K562 (cell line): ENCODE data around the gene TXLNB. TPM values are rescaled to one million over a fixed set of nuclear protein-coding genes. Genes with fewer than 3 reads are reported as not detected.

ENCODE experiments used
- ATAC-seq: fragments of 200-7000 bp; cut with Tn5 transposase; 3 replicates; pipeline ENCODE4 v1.9.1; 2020; ENCODE audit warnings: moderate library complexity
- BruUV-seq: library from RNA; stranded (reverse); fragments of 400-500 nt; replicated peaks from 2 replicates; lab custom pipeline; 2021; lab: Mats Ljungman, UMichigan
- CTCF ChIA-PET: fragments of 300-600 bp; formaldehyde crosslinking; extraction: SDS; loops from one replicate; lab custom pipeline; 2021; ENCODE audit warnings: low intra/inter-chr PET ratio; lab: Yijun Ruan, JAX
- POLR2A ChIA-PET: fragments of 300-600, 350-650 bp; sonication (Branson Sonifier 250); formaldehyde crosslinking; extraction: SDS; loops from one replicate; lab custom pipeline; 2021; ENCODE audit warnings: antibody characterized with exemption, inconsistent platforms; lab: Yijun Ruan, JAX
- DNase-seq, 4 experiments: peaks; one replicate each; pipeline versions ENCODE4 v3.0.0 to v3.0.0-alpha.2; 2011 to 2018; ENCODE audit warnings: low spot score in 3 of 4, mixed read lengths in 3 of 4; ENCODE audit errors: extremely low read depth in 1 of 4
- FAIRE-seq: peaks from 2 replicates; lab custom pipeline; 2011; peaks lifted over from hg19 to GRCh38; lab: Jason Lieb, UNC
- H2AFZ ChIP-seq: 2 replicates; pipeline ENCODE4 v1.6.0; 2011; ENCODE audit warnings: low read depth, low read length, control low read depth, inconsistent platforms
- H3K27ac ChIP-seq: fragments of 200-600 bp; 3 replicates; pipeline ENCODE4 v1.8.0; 2011; ENCODE audit warnings: low read depth, mild to moderate bottlenecking, control low read depth, inconsistent platforms, low read length, moderate library complexity, mixed read lengths; ENCODE audit errors: extremely low read depth
- H3K27me3 ChIP-seq, 2 experiments: fragments of 300-600 bp in 1 of 2; 2 replicates in 1 of 2; 3 replicates in 1 of 2; pipeline versions ENCODE4 v1.6.0 to v1.8.0; 2011; ENCODE audit warnings: inconsistent platforms in 2 of 2, low read length in 2 of 2, mild to moderate bottlenecking in 1 of 2, mixed read lengths in 1 of 2, moderate library complexity in 1 of 2; ENCODE audit not compliant: control insufficient read depth in 2 of 2, insufficient read depth in 2 of 2
- H3K36me3 ChIP-seq: fragments of 300-600 bp; 3 replicates; pipeline ENCODE4 v1.8.0; 2011; ENCODE audit warnings: mild to moderate bottlenecking, low read length, inconsistent platforms; ENCODE audit not compliant: control insufficient read depth, insufficient read depth
- H3K4me1 ChIP-seq, 2 experiments: fragments of 200-600 bp in 1 of 2; replicated peaks in 1 of 2; 2 replicates in 1 of 2; 3 replicates in 1 of 2; pipeline versions ENCODE4 v1.5.1 to v1.8.0; 2011; ENCODE audit warnings: inconsistent platforms in 2 of 2, low read length in 2 of 2, mild to moderate bottlenecking in 1 of 2, mixed read lengths in 1 of 2, moderate library complexity in 1 of 2; ENCODE audit not compliant: control insufficient read depth in 2 of 2, insufficient read depth in 2 of 2
- H3K4me2 ChIP-seq: 2 replicates; pipeline ENCODE4 v1.6.1; 2011; ENCODE audit warnings: low read length, control low read depth, inconsistent platforms, mixed read lengths; ENCODE audit not compliant: insufficient read depth
- H3K4me3 ChIP-seq: fragments of 200-600 bp; sonication (generic), shearing (Covaris generic); 2 replicates; pipeline ENCODE4 v1.5.1; 2016; ENCODE audit warnings: control low read depth, inconsistent platforms
- H3K79me2 ChIP-seq: fragments of 200-600 bp; 3 replicates; pipeline ENCODE4 v1.8.0; 2011; ENCODE audit warnings: low read length, inconsistent platforms; ENCODE audit not compliant: control insufficient read depth, insufficient read depth
- H3K9ac ChIP-seq, 2 experiments: 2 replicates each; pipeline versions ENCODE4 v1.6.0 to v1.6.1; 2011; ENCODE audit warnings: low read depth in 2 of 2, low read length in 2 of 2, control low read depth in 1 of 2, inconsistent platforms in 1 of 2, mild to moderate bottlenecking in 1 of 2, mixed read lengths in 1 of 2; ENCODE audit not compliant: insufficient read depth in 1 of 2
- H3K9me1 ChIP-seq: one replicate; pipeline ENCODE4 v1.6.0; 2011; ENCODE audit warnings: inconsistent platforms, mild to moderate bottlenecking, low read length, moderate library complexity; ENCODE audit not compliant: control insufficient read depth, insufficient read depth
- H3K9me3 ChIP-seq: replicated peaks from 2 replicates; pipeline ENCODE4 v1.5.1; 2011; ENCODE audit warnings: low read depth, low read length, inconsistent platforms; ENCODE audit not compliant: control insufficient read depth, insufficient read depth
- H4K20me1 ChIP-seq: replicated peaks from 2 replicates; pipeline ENCODE4 v1.6.1; 2011; ENCODE audit warnings: low read length, inconsistent platforms, mixed read lengths; ENCODE audit not compliant: control insufficient read depth, insufficient read depth
- BRF1 ChIP-seq: IDR thresholded peaks from 3 replicates; pipeline ENCODE4 v1.6.1; 2011; ENCODE audit warnings: borderline replicate concordance, mild to moderate bottlenecking; ENCODE audit not compliant: insufficient read length; ENCODE audit errors: extremely low read depth
- KLF16 ChIP-seq: IDR thresholded peaks from 2 replicates; pipeline ENCODE4 v1.6.1; 2016; ENCODE audit warnings: antibody characterized with exemption
- MBD2 ChIP-seq: sonication (generic); IDR thresholded peaks from 2 replicates; pipeline ENCODE4 v1.6.1; 2016; ENCODE audit warnings: low read depth, borderline replicate concordance
- PHF21A ChIP-seq: fragments of 450-650 bp; IDR thresholded peaks from 2 replicates; pipeline ENCODE4 v1.6.1; 2017; ENCODE audit warnings: low read depth, borderline replicate concordance
- PML ChIP-seq: IDR thresholded peaks from 2 replicates; pipeline ENCODE4 v1.6.1; 2012; ENCODE audit warnings: low read length, inconsistent platforms
- ZNF408 ChIP-seq: fragments of 250-450 bp; sonication (Bioruptor Pico); IDR thresholded peaks from 2 replicates; pipeline ENCODE4 v1.4.0; 2020; ENCODE audit warnings: low read depth, mild to moderate bottlenecking, moderate library complexity
- ZNF76 ChIP-seq: fragments of 250-450 bp; sonication (Bioruptor Pico); IDR thresholded peaks from 2 replicates; pipeline ENCODE4 v1.4.0; 2020; ENCODE audit warnings: mild to moderate bottlenecking, moderate library complexity, borderline replicate concordance
- WGBS: fragments of 100-300 bp; shearing (Covaris generic); methylation state at CpG from one replicate; pipeline ENCODE4 v1.1.6; 2016; ENCODE audit warnings: low coverage, mixed read lengths; ENCODE audit not compliant: insufficient coverage; ENCODE audit errors: missing lambda C conversion rate; 5-methylcytosine and 5-hydroxymethylcytosine counted together
- in situ Hi-C: fragments of 300-500 bp; cut with MboI; formaldehyde crosslinking; loops from 4 replicates; pipeline ENCODE4 v1.15.0; 2018; ENCODE audit warnings: inconsistent platforms, mixed read lengths
- intact Hi-C: fragments of 100-400 bp; cut with micrococcal nuclease; formaldehyde crosslinking; loops from 2 replicates; pipeline ENCODE4 v1.14.2; 2022
- polyA plus RNA-seq, 8 experiments: library from polyadenylated mRNA; depleted of rRNA in 4 of 8; stranded (reverse) in 5 of 8; unstranded in 3 of 8; fragments of >200 nt; fragmentation: Nextera tagmentation in 2 of 8; fragmentation: Illumina TruSeq in 1 of 8; extraction: Ambion mirVana in 2 of 8; extraction: Trizol in 1 of 8; gene quantifications; 2 replicates each; pipeline versions ENCODE4 v1.2.1 to v1.2.3, GENCODE V29; 2011 to 2014; ENCODE audit warnings: inconsistent platforms in 1 of 8, missing spikeins in 1 of 8
- total RNA-seq, 7 experiments: library from RNA; depleted of rRNA in 6 of 7; stranded (reverse); fragments of >200 nt in 6 of 7; fragmentation: Illumina TruSeq in 2 of 7; extraction: Trizol in 2 of 7; gene quantifications; 2 replicates each; pipeline versions ENCODE4 v1.2.1 to v1.2.3, GENCODE V29; 2011 to 2021; ENCODE audit warnings: low replicate concordance in 1 of 7
- TF ChIP-seq, protein P1 (sequence below): fragments of 450-650 bp; IDR thresholded peaks from 2 replicates; pipeline ENCODE4 v1.6.1; 2016; ENCODE audit warnings: missing biosample characterization, missing genetic modification characterization
- TF ChIP-seq, protein P2 (sequence below): fragments of 250-450 bp; sonication (Bioruptor Pico); IDR thresholded peaks from 2 replicates; pipeline ENCODE4 v1.5.0; 2021; ENCODE audit warnings: mild to moderate bottlenecking, moderate library complexity
- TF ChIP-seq, protein P3 (sequence below): fragments of 450-650 bp; conservative IDR thresholded peaks from 2 replicates; pipeline ENCODE4 v1.6.1; 2016; ENCODE audit warnings: missing genetic modification characterization, low read depth, mild to moderate bottlenecking, missing compliant biosample characterization, moderate library complexity
- TF ChIP-seq, protein P4 (sequence below), 3 experiments: IDR thresholded peaks in 2 of 3; conservative IDR thresholded peaks in 1 of 3; 2 replicates each; pipeline ENCODE4 v1.5.1; 2011 to 2012; ENCODE audit warnings: low read length in 3 of 3, mild to moderate bottlenecking in 3 of 3, control low read depth in 2 of 3, improper control_type of control experiment in 1 of 3, inconsistent platforms in 1 of 3, low read depth in 1 of 3, mixed read lengths in 1 of 3, moderate library complexity in 1 of 3; ENCODE audit not compliant: insufficient read depth in 2 of 3
- TF ChIP-seq, protein P5 (sequence below), 2 experiments: fragments of 450-650 bp; conservative IDR thresholded peaks; 2 replicates each; pipeline ENCODE4 v1.6.1; 2017; ENCODE audit warnings: mild to moderate bottlenecking in 2 of 2, moderate library complexity in 2 of 2

The TXLNB gene
- total and polyA plus RNA-seq, 9 of the 15 experiments (the other 6 are each of a cell fraction or from before 2014, with no cell fraction given) = not detected

DNA sequence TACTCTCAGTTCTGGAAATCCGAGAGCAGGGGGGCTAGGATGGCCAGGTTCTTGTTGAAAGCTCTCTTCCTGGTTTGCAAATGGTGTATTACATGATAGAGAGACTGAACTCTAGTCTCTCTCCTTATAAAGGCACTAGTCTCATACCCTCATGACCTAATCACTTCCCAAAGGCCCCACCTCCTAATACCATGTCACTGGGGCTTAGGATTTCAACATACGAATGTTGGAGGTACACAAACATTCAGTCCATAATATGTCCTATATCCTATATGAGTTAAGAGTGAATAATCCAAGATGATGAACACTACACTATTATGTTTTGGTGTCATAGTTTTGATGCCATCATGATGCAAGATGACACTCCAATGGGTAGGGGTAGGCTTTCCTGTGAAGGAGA lies 20.0 kb upstream of the TXLNB start:
- H3K9me1 ChIP-seq = no peaks in the 10 kb centered on the region
- H3K9me3 ChIP-seq = no peaks in the 10 kb centered on the region
- no peak overlapping the region for H3K4me3 ChIP-seq
- H3K9ac ChIP-seq = no peak overlapping the region
- 0% methylated on average over 2 of the region's 2 CpGs for WGBS
- no peak overlapping the region for H3K27ac ChIP-seq
- DNase-seq (no peak), FAIRE-seq (no peak), ATAC-seq (no peak)
- no peaks in the 10 kb centered on the region for H3K79me2 ChIP-seq
- no peaks in the 10 kb centered on the region for H3K4me1 ChIP-seq
- no TSS peak for BruUV-seq
- ChIA-PET CTCF (no interaction called here), POLR2A (interaction anchor here (0.6 to 1.4 kb wide), 2 partner anchors 12 to 50 kb away, joined by 4 to 5 read pairs; no protein-coding TSS in a partner anchor)
- peaks cover 4% of the 10 kb centered on the region in 2 experiments; a peak in 3 of 5 replicates for H3K27me3 ChIP-seq
- no peak overlapping the region for H3K4me2 ChIP-seq
- in situ Hi-C loops (no loop called here), intact Hi-C loops (no loop called here)
- H2AFZ ChIP-seq = no peak overlapping the region
- no peaks in the 10 kb centered on the region for H3K36me3 ChIP-seq
- H4K20me1 ChIP-seq = no peaks in the 10 kb centered on the region
- TF ChIP-seq, protein P1, sequence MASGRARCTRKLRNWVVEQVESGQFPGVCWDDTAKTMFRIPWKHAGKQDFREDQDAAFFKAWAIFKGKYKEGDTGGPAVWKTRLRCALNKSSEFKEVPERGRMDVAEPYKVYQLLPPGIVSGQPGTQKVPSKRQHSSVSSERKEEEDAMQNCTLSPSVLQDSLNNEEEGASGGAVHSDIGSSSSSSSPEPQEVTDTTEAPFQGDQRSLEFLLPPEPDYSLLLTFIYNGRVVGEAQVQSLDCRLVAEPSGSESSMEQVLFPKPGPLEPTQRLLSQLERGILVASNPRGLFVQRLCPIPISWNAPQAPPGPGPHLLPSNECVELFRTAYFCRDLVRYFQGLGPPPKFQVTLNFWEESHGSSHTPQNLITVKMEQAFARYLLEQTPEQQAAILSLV (tag) = no peak
- TF ChIP-seq ZNF76 (CRISPR knock-in tag) (no peak), PML (no peak), PHF21A (no peak), ZNF408 (CRISPR knock-in tag) (no peak), BRF1 (no peak), MBD2 (no peak), KLF16 (no peak)
- TF ChIP-seq, protein P2, sequence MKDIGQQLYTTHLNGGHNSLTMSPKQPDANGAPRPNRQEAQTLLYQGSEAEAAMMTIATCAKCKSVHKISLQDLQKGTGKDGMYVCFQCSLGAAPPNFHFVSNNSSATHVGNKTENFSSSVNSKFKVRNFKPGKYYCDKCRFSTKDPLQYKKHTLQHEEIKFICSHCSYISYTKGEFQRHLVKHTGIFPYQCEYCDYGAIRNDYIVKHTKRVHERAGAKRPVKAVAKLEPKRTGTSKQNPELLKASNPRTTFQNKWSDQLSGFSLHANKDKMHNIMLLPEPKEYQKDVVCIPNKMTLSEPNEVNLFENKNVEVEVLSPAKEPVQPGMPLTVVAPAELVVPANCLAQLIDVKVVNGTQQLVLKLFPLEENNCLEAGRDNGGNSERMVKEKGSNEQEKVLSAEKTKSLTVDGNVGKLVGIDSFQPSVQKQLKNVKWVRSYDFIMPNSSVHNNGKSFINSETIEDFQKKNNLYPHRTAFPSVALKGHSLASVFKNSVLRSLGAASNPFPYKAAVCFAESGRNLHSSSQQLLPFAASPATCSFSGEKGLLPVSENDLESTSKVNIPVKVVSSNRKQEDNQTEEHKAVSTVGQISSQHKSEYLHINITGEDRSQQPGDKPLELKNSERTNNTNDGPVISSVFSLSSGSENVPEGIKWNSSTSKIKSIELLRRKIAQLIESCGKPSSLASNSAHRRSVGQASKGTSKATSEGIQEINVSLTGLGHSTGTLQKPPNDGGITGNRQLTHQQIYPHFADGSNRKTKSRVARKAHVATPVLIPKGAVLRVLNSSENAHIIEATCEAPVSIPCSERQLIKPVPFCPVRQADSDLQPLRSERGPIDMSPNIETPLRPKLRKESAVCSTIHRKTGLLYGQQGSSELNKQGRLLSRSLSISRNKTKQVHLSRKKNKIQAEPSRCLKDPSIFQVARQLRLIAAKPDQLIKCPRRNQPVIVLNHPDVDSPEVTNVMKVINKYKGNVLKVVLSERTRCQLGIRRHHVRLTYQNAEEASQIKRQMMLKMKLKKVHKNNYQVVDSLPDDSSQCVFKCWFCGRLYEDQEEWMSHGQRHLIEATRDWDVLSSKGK (CRISPR knock-in tag) = no peak
- TF ChIP-seq, protein P3, sequence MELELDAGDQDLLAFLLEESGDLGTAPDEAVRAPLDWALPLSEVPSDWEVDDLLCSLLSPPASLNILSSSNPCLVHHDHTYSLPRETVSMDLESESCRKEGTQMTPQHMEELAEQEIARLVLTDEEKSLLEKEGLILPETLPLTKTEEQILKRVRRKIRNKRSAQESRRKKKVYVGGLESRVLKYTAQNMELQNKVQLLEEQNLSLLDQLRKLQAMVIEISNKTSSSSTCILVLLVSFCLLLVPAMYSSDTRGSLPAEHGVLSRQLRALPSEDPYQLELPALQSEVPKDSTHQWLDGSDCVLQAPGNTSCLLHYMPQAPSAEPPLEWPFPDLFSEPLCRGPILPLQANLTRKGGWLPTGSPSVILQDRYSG (tag) = no peak
- TF ChIP-seq, protein P4, sequence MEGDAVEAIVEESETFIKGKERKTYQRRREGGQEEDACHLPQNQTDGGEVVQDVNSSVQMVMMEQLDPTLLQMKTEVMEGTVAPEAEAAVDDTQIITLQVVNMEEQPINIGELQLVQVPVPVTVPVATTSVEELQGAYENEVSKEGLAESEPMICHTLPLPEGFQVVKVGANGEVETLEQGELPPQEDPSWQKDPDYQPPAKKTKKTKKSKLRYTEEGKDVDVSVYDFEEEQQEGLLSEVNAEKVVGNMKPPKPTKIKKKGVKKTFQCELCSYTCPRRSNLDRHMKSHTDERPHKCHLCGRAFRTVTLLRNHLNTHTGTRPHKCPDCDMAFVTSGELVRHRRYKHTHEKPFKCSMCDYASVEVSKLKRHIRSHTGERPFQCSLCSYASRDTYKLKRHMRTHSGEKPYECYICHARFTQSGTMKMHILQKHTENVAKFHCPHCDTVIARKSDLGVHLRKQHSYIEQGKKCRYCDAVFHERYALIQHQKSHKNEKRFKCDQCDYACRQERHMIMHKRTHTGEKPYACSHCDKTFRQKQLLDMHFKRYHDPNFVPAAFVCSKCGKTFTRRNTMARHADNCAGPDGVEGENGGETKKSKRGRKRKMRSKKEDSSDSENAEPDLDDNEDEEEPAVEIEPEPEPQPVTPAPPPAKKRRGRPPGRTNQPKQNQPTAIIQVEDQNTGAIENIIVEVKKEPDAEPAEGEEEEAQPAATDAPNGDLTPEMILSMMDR (IDR thresholded peaks at IDR 0.05 in 2 of 3, conservative IDR thresholded peaks at IDR 0.05 in 1 of 3; ENCODE audit: insufficient read depth in 2 of 3, low read depth in 1 of 3, low read length in 3 of 3) = no peak
- TF ChIP-seq, protein P5, sequence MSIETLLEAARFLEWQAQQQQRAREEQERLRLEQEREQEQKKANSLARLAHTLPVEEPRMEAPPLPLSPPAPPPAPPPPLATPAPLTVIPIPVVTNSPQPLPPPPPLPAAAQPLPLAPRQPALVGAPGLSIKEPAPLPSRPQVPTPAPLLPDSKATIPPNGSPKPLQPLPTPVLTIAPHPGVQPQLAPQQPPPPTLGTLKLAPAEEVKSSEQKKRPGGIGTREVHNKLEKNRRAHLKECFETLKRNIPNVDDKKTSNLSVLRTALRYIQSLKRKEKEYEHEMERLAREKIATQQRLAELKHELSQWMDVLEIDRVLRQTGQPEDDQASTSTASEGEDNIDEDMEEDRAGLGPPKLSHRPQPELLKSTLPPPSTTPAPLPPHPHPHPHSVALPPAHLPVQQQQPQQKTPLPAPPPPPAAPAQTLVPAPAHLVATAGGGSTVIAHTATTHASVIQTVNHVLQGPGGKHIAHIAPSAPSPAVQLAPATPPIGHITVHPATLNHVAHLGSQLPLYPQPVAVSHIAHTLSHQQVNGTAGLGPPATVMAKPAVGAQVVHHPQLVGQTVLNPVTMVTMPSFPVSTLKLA (conservative IDR thresholded peaks at IDR 0.05) = no peak
